ENCODE results near the gene OTOF.

DNA sequence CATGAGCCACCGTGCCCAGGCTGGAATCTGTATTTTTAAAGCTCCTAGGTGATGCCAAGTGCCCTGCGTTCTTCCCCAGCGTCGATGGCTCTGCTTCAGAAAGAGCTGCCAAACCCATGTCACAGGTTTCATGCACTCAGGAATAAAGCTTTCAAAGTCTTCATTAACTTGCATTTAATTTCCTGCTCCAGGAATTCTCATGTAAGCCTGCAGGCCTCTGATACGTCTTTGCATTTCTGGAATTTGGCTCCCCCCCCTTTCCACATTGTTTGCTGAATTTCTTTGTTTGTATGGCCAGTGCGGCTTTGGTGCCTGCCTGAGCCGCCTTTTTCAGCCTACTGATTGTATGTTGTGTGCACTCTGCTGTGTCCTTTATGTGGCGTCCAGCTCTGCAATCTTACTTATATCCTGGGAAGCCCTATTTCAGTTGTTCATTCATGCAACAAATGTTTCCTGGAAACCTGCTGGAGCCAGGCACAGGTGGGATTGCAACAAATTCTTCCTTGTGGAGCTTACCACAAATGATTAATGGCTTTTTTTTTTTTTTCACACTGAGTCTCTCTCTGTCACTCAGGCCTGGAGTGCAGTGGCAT lies 17.9 kb upstream of the OTOF start:
- TF ChIP-seq CTCF (conservative IDR thresholded peaks at IDR 0.05) = no peak
- no peak for TF ChIP-seq EZH2 (IDR thresholded peaks at IDR 0.05; ENCODE audit: low read depth)

Data from PC-9 (cell line).